H9 (cell line): Measurements from ENCODE around the gene CCDC187. TPM values are rescaled to one million over a fixed set of nuclear protein-coding genes. Genes with fewer than 3 reads are reported as not detected.

Source experiments
- DNase-seq: peaks from one replicate; pipeline ENCODE4 v3.0.0-alpha.2; 2017
- H2AFZ ChIP-seq: one replicate; pipeline ENCODE4 v1.6.1; 2013; ENCODE audit warnings: mild to moderate bottlenecking, low read length, control low read depth, moderate library complexity
- H2AK5ac ChIP-seq: 2 replicates; pipeline ENCODE4 v1.6.1; 2013; ENCODE audit warnings: low read length, control low read depth, mixed read lengths; ENCODE audit not compliant: insufficient read length
- H2BK120ac ChIP-seq: one replicate; pipeline ENCODE4 v1.6.1; 2013; ENCODE audit warnings: low read depth, mild to moderate bottlenecking, low read length, control low read depth, inconsistent platforms; ENCODE audit not compliant: poor library complexity, severe bottlenecking
- H2BK12ac ChIP-seq: 2 replicates; pipeline ENCODE4 v1.6.1; 2013; ENCODE audit warnings: low read length, control low read depth, mixed read lengths, low read depth; ENCODE audit not compliant: insufficient read length
- H2BK15ac ChIP-seq: 2 replicates; pipeline ENCODE4 v1.6.1; 2013; ENCODE audit warnings: low read depth, low read length, control low read depth
- H2BK20ac ChIP-seq: one replicate; pipeline ENCODE4 v1.6.1; 2013; ENCODE audit warnings: low read depth, mild to moderate bottlenecking, low read length, control low read depth, inconsistent platforms; ENCODE audit not compliant: poor library complexity, severe bottlenecking
- H2BK5ac ChIP-seq: 2 replicates; pipeline ENCODE4 v1.6.1; 2013; ENCODE audit warnings: low read length, control low read depth, mixed read lengths; ENCODE audit not compliant: insufficient read length
- H3K14ac ChIP-seq: 2 replicates; pipeline ENCODE4 v1.6.1; 2013; ENCODE audit warnings: low read length, control low read depth; ENCODE audit not compliant: insufficient read depth
- H3K18ac ChIP-seq: 2 replicates; pipeline ENCODE4 v1.6.1; 2013; ENCODE audit warnings: low read depth, mild to moderate bottlenecking, mixed read lengths, low read length, control low read depth; ENCODE audit not compliant: insufficient read length
- H3K23ac ChIP-seq: 2 replicates; pipeline ENCODE4 v1.6.1; 2013; ENCODE audit warnings: low read length, control low read depth, mixed read lengths, low read depth; ENCODE audit not compliant: insufficient read length
- H3K23me2 ChIP-seq: 2 replicates; pipeline ENCODE4 v1.6.1; 2013; ENCODE audit warnings: low read depth, mild to moderate bottlenecking, mixed read lengths, low read length, control low read depth; ENCODE audit not compliant: insufficient read length, poor library complexity, severe bottlenecking
- H3K27ac ChIP-seq: 2 replicates; pipeline ENCODE4 v1.5.1; 2013; ENCODE audit warnings: low read length, control low read depth, mixed read lengths, low read depth; ENCODE audit not compliant: insufficient read length
- H3K27me3 ChIP-seq: 2 replicates; pipeline ENCODE4 v1.6.1; 2013; ENCODE audit warnings: low read length, control low read depth, inconsistent platforms; ENCODE audit not compliant: insufficient read depth
- H3K4ac ChIP-seq: 2 replicates; pipeline ENCODE4 v1.6.1; 2013; ENCODE audit warnings: low read depth, mild to moderate bottlenecking, control low read depth, inconsistent platforms, low read length, moderate library complexity
- H3K4me1 ChIP-seq: 2 replicates; pipeline ENCODE4 v1.6.1; 2013; ENCODE audit warnings: low read length, control low read depth, inconsistent platforms; ENCODE audit not compliant: insufficient read depth
- H3K4me2 ChIP-seq: 2 replicates; pipeline ENCODE4 v1.6.1; 2013; ENCODE audit warnings: low read length, control low read depth, mixed read lengths; ENCODE audit not compliant: insufficient read length, insufficient read depth
- H3K56ac ChIP-seq: 2 replicates; pipeline ENCODE4 v1.6.1; 2013; ENCODE audit warnings: low read depth, mild to moderate bottlenecking, mixed read lengths, low read length, control low read depth; ENCODE audit not compliant: insufficient read length
- H3K79me1 ChIP-seq: 2 replicates; pipeline ENCODE4 v1.6.1; 2013; ENCODE audit warnings: low read depth, mild to moderate bottlenecking, moderate library complexity, low read length, control low read depth, inconsistent platforms; ENCODE audit not compliant: insufficient read depth, poor library complexity, severe bottlenecking
- H3K79me2 ChIP-seq: 2 replicates; pipeline ENCODE4 v1.6.1; 2013; ENCODE audit warnings: low read length, control low read depth, inconsistent platforms; ENCODE audit not compliant: insufficient read depth
- H3K9ac ChIP-seq: 2 replicates; pipeline ENCODE4 v1.6.1; 2013; ENCODE audit warnings: low read length, control low read depth, mixed read lengths; ENCODE audit not compliant: insufficient read length; ENCODE audit errors: extremely low read depth
- H3K9me3 ChIP-seq: one replicate; pipeline ENCODE4 v1.6.1; 2013; ENCODE audit warnings: low read depth, low read length, inconsistent platforms; ENCODE audit not compliant: control insufficient read depth
- H3T11ph ChIP-seq: one replicate; pipeline ENCODE4 v1.6.1; 2013; ENCODE audit warnings: mild to moderate bottlenecking, low read length, control low read depth, inconsistent platforms
- H4K20me1 ChIP-seq: one replicate; pipeline ENCODE4 v1.6.1; 2013; ENCODE audit not compliant: control insufficient read depth, insufficient read length, insufficient read depth
- H4K5ac ChIP-seq: 2 replicates; pipeline ENCODE4 v1.6.1; 2013; ENCODE audit warnings: low read depth, mild to moderate bottlenecking, mixed read lengths, low read length, control low read depth; ENCODE audit not compliant: insufficient read length
- H4K8ac ChIP-seq: replicated peaks from 2 replicates; pipeline ENCODE4 v1.6.1; 2013; ENCODE audit warnings: low read length, control low read depth, mixed read lengths, low read depth; ENCODE audit not compliant: insufficient read length
- H4K91ac ChIP-seq: 2 replicates; pipeline ENCODE4 v1.6.1; 2013; ENCODE audit warnings: low read depth, mild to moderate bottlenecking, moderate library complexity, mixed read lengths, low read length, control low read depth; ENCODE audit not compliant: insufficient read length
- H3K27ac Mint-ChIP-seq, 3 experiments: 2 replicates in 2 of 3; 3 replicates in 1 of 3; pipeline ENCODE4 v1.8.0; 2020 to 2021; ENCODE audit warnings: mixed read lengths in 3 of 3, mild to moderate bottlenecking in 1 of 3, moderate library complexity in 1 of 3
- H3K27me3 Mint-ChIP-seq: 2 replicates; pipeline ENCODE4 v1.8.0; 2021; ENCODE audit warnings: low read depth, mild to moderate bottlenecking, moderate library complexity, mixed read lengths
- H3K36me3 Mint-ChIP-seq, 3 experiments: 2 replicates in 2 of 3; 3 replicates in 1 of 3; pipeline ENCODE4 v1.8.0; 2020 to 2021; ENCODE audit warnings: low read depth in 3 of 3, mixed read lengths in 3 of 3; ENCODE audit not compliant: insufficient read depth in 1 of 3
- H3K4me1 Mint-ChIP-seq, 2 experiments: 2 replicates each; pipeline ENCODE4 v1.8.0; 2020; ENCODE audit warnings: mixed read lengths in 2 of 2
- H3K4me3 Mint-ChIP-seq, 2 experiments: 2 replicates in 1 of 2; 3 replicates in 1 of 2; pipeline ENCODE4 v1.8.0; 2020 to 2021; ENCODE audit warnings: mild to moderate bottlenecking in 2 of 2, mixed read lengths in 2 of 2, moderate library complexity in 1 of 2
- H3K9me3 Mint-ChIP-seq, 2 experiments: 2 replicates in 1 of 2; 3 replicates in 1 of 2; pipeline ENCODE4 v1.8.0; 2020; ENCODE audit warnings: mild to moderate bottlenecking in 2 of 2, mixed read lengths in 2 of 2, moderate library complexity in 1 of 2
- CTCF ChIP-seq: fragments of 200-600 bp; sonication (generic); conservative IDR thresholded peaks from 3 replicates; pipeline ENCODE4 v1.8.0; 2021; ENCODE audit warnings: antibody characterized with exemption, mild to moderate bottlenecking
- WGBS: extraction: QIAGEN DNeasy Blood & Tissue Kit; methylation state at CpG from one replicate; pipeline ENCODE4 v1.1.7; 2013; ENCODE audit warnings: missing lambda C conversion rate, low lambda C conversion rate, mixed read lengths; ENCODE audit not compliant: insufficient read length; ENCODE audit errors: extremely low coverage; 5-methylcytosine and 5-hydroxymethylcytosine counted together
- total RNA-seq: library from RNA; stranded (reverse); gene quantifications from 2 replicates; pipeline ENCODE4 v1.2.1, GENCODE V29; 2021

CCDC187 gene
- total RNA-seq, 1 experiment from 2014 or later: 0.07 TPM

GRCh38 chr9:136235171-136235570 lies 68.7 kb downstream of the CCDC187 start:
- H3K27me3 Mint-ChIP-seq: no peaks in the 10 kb centered on the region
- H3K23ac ChIP-seq: no peak overlapping the region
- H3K36me3 Mint-ChIP-seq: peaks cover 11 to 28% (median 21%) of the 10 kb centered on the region in 3 experiments
- no peak overlapping the region for H2BK12ac ChIP-seq
- H3K9me3 ChIP-seq: no peaks in the 10 kb centered on the region
- no peak for TF ChIP-seq CTCF
- H3K4me2 ChIP-seq: no peak overlapping the region
- H3K27ac ChIP-seq: no peak overlapping the region
- H2AFZ ChIP-seq: no peak overlapping the region
- no peak overlapping the region for H4K5ac ChIP-seq
- H3K56ac ChIP-seq: no peak overlapping the region
- no peak overlapping the region for H3K4me3 Mint-ChIP-seq
- H3K4ac ChIP-seq: no peak overlapping the region
- no peak overlapping the region for H3K9ac ChIP-seq
- no peak overlapping the region for H4K91ac ChIP-seq
- peaks cover 16 to 19% of the 10 kb centered on the region in 2 experiments for H3K4me1 Mint-ChIP-seq
- H3K23me2 ChIP-seq: no peaks in the 10 kb centered on the region
- no peak overlapping the region for H2BK15ac ChIP-seq
- H2AK5ac ChIP-seq: no peak overlapping the region
- H3K14ac ChIP-seq: no peak overlapping the region; the same call in 1 of the 2 replicates
- DNase-seq: no peak
- H2BK5ac ChIP-seq: no peak overlapping the region
- peaks cover 12% of the 10 kb centered on the region; the same call in 1 of the 2 replicates for H3K79me2 ChIP-seq
- H2BK20ac ChIP-seq: no peak overlapping the region
- H4K8ac ChIP-seq: no peak overlapping the region
- no peaks in the 10 kb centered on the region for H3K4me1 ChIP-seq
- H3K27me3 ChIP-seq: no peaks in the 10 kb centered on the region
- no peak overlapping the region for H3K18ac ChIP-seq
- peaks cover 3% of the 10 kb centered on the region for H4K20me1 ChIP-seq
- no peak overlapping the region for H3T11ph ChIP-seq
- no peaks in the 10 kb centered on the region for H3K9me3 Mint-ChIP-seq
- H2BK120ac ChIP-seq: no peak overlapping the region
- peaks cover 7% of the 10 kb centered on the region for H3K79me1 ChIP-seq
- H3K27ac Mint-ChIP-seq: peak overlapping the region in 2 of 3 experiments; percentile 34 to 89; a peak in 2 of 7 replicates
- WGBS: no CpG with 5 or more reads among the region's 17 CpGs
